HepG2 (cell line): Measurements from ENCODE around the gene LCE1E. TPM values are rescaled to one million over a fixed set of nuclear protein-coding genes. Genes with fewer than 3 reads are reported as not detected.

ENCODE experiments used
- ATAC-seq: fragments of 200-7000 bp; cut with Tn5 transposase; 3 replicates; pipeline ENCODE4 v1.9.1; 2020; ENCODE audit warnings: mild to moderate bottlenecking, moderate library complexity
- BruUV-seq: library from RNA; stranded (reverse); fragments of 400-500 nt; replicated peaks from 2 replicates; lab custom pipeline; 2021; lab: Mats Ljungman, UMichigan
- CTCF ChIA-PET: fragments of 300-600 bp; formaldehyde crosslinking; extraction: SDS; loops from one replicate; lab custom pipeline; 2021; ENCODE audit warnings: low total read pairs, inconsistent platforms, low intra/inter-chr PET ratio; lab: Yijun Ruan, JAX
- POLR2A ChIA-PET: fragments of 350-600 bp; sonication (Branson Sonifier 250); formaldehyde crosslinking; loops from one replicate; lab custom pipeline; 2020; ENCODE audit warnings: antibody characterized with exemption, inconsistent platforms; lab: Yijun Ruan, JAX
- DNase-seq: peaks from one replicate; pipeline ENCODE4 v3.0.0-alpha.2; 2015; ENCODE audit warnings: low spot score
- FAIRE-seq: peaks from 3 replicates; lab custom pipeline; 2011; peaks lifted over from hg19 to GRCh38; lab: Jason Lieb, UNC
- H2AFZ ChIP-seq: one replicate; pipeline ENCODE4 v1.6.1; 2011; ENCODE audit warnings: low read length, inconsistent platforms
- H3K27ac ChIP-seq: fragments of 300-600 bp; 3 replicates; pipeline ENCODE4 v1.8.0; 2011; ENCODE audit warnings: mixed run types, mild to moderate bottlenecking, mixed read lengths, low read length, inconsistent platforms; ENCODE audit not compliant: insufficient read depth; ENCODE audit errors: extremely low read length
- H3K27me3 ChIP-seq, 2 experiments: fragments of 200-600 bp in 1 of 2; 2 replicates in 1 of 2; 3 replicates in 1 of 2; pipeline versions ENCODE4 v1.6.0 to v1.8.0; 2011; ENCODE audit warnings: low read length in 2 of 2, mild to moderate bottlenecking in 2 of 2, moderate library complexity in 2 of 2, inconsistent platforms in 1 of 2; ENCODE audit not compliant: insufficient read depth in 2 of 2, control insufficient read depth in 1 of 2
- H3K36me3 ChIP-seq, 2 experiments: fragments of 200-600 bp in 1 of 2; replicated peaks in 1 of 2; 2 replicates in 1 of 2; 3 replicates in 1 of 2; pipeline versions ENCODE4 v1.5.1 to v1.8.0; 2011; ENCODE audit warnings: low read length in 2 of 2, inconsistent platforms in 1 of 2; ENCODE audit not compliant: insufficient read depth in 2 of 2, control insufficient read depth in 1 of 2
- H3K4me1 ChIP-seq: 2 replicates; pipeline ENCODE4 v1.5.1; 2012; ENCODE audit warnings: low read length, inconsistent platforms; ENCODE audit not compliant: insufficient read depth
- H3K4me2 ChIP-seq: 2 replicates; pipeline ENCODE4 v1.6.0; 2011; ENCODE audit warnings: low read depth, low read length, inconsistent platforms
- H3K4me3 ChIP-seq, 3 experiments: fragments of 200-600 bp in 1 of 3; sonication (generic), shearing (Covaris generic) in 1 of 3; replicated peaks in 1 of 3; 2 replicates each; pipeline ENCODE4 v1.5.1; 2011 to 2016; ENCODE audit warnings: low read length in 3 of 3, inconsistent platforms in 2 of 3, low read depth in 2 of 3, mild to moderate bottlenecking in 2 of 3, control low read depth in 1 of 3, mixed read lengths in 1 of 3; ENCODE audit not compliant: insufficient read depth in 1 of 3
- H3K79me2 ChIP-seq: one replicate; pipeline ENCODE4 v1.6.1; 2011; ENCODE audit warnings: low read length, inconsistent platforms; ENCODE audit not compliant: insufficient read depth
- H3K9ac ChIP-seq: 2 replicates; pipeline ENCODE4 v1.6.0; 2011; ENCODE audit warnings: mild to moderate bottlenecking, low read depth, low read length, inconsistent platforms; ENCODE audit not compliant: insufficient read depth
- H3K9me3 ChIP-seq: 2 replicates; pipeline ENCODE4 v1.5.1; 2012; ENCODE audit warnings: mild to moderate bottlenecking, low read length
- H4K20me1 ChIP-seq: 2 replicates; pipeline ENCODE4 v1.6.0; 2011; ENCODE audit warnings: inconsistent platforms, mild to moderate bottlenecking, low read length, moderate library complexity; ENCODE audit not compliant: insufficient read depth
- ATF7-NPFF ChIP-seq: sonication (generic); formaldehyde crosslinking; IDR thresholded peaks from 2 replicates; pipeline ENCODE4 v1.8.1; 2023; ENCODE audit warnings: mild to moderate bottlenecking, low read depth, missing genetic modification reagents, moderate library complexity
- CBFB ChIP-seq: sonication (generic); formaldehyde crosslinking; IDR thresholded peaks from 2 replicates; pipeline ENCODE4 v1.4.0; 2020; ENCODE audit warnings: missing genetic modification reagents
- DRAP1 ChIP-seq: IDR thresholded peaks from 2 replicates; pipeline ENCODE4 v1.6.1; 2016; ENCODE audit warnings: missing genetic modification reagents, missing compliant biosample characterization
- GFI1 ChIP-seq: sonication (generic); formaldehyde crosslinking; IDR thresholded peaks from 2 replicates; pipeline ENCODE4 v1.5.0; 2020; ENCODE audit warnings: missing genetic modification reagents, mild to moderate bottlenecking, borderline replicate concordance
- HOXA5 ChIP-seq: sonication (generic); formaldehyde crosslinking; IDR thresholded peaks from 2 replicates; pipeline ENCODE4 v1.4.0; 2020; ENCODE audit warnings: missing genetic modification reagents
- NFAT5 ChIP-seq: sonication (generic); formaldehyde crosslinking; IDR thresholded peaks from 2 replicates; pipeline ENCODE4 v1.4.0; 2020; ENCODE audit warnings: missing genetic modification reagents
- PHF5A ChIP-seq: IDR thresholded peaks from one replicate; pipeline ENCODE4 v1.6.1; 2018; ENCODE audit warnings: low read depth, missing genetic modification reagents; ENCODE audit not compliant: unreplicated experiment
- ZSCAN29 ChIP-seq: sonication (generic); formaldehyde crosslinking; conservative IDR thresholded peaks from 2 replicates; pipeline ENCODE4 v1.4.0; 2020; ENCODE audit warnings: mild to moderate bottlenecking, missing genetic modification reagents
- WGBS: methylation state at CpG from one replicate; pipeline ENCODE4 v1.1.6; 2017; ENCODE audit warnings: low lambda C conversion rate; 5-methylcytosine and 5-hydroxymethylcytosine counted together
- in situ Hi-C: cut with HindIII; loops from 2 replicates; pipeline ENCODE4 v1.10.0; 2017; ENCODE audit warnings: low pct_unique_long_range_greater_than_20kb; ENCODE audit not compliant: extremely low pct_ligation_motif_present
- intact Hi-C: fragments of 100-400 bp; cut with micrococcal nuclease; formaldehyde crosslinking; loops from one replicate; pipeline ENCODE4 v1.10.0; 2022; ENCODE audit not compliant: unreplicated experiment
- polyA plus RNA-seq, 8 experiments: library from polyadenylated mRNA; depleted of rRNA in 3 of 8; stranded (reverse) in 7 of 8; unstranded in 1 of 8; fragments of >200 nt; fragmentation: Illumina TruSeq in 4 of 8; extraction: Trizol in 4 of 8; gene quantifications; 2 replicates each; pipeline versions ENCODE4 v1.2.1 to v1.2.3, GENCODE V29; 2011 to 2016; ENCODE audit warnings: low read depth in 4 of 8, missing spikeins in 1 of 8, mixed read lengths in 1 of 8; ENCODE audit not compliant: insufficient read depth in 1 of 8
- total RNA-seq, 5 experiments: library from RNA; depleted of rRNA; stranded (reverse); fragments of >200 nt; fragmentation: Illumina TruSeq; extraction: Trizol; gene quantifications; 2 replicates each; pipeline ENCODE4 v1.2.3, GENCODE V29; 2016; ENCODE audit warnings: low read depth in 1 of 5

Gene LCE1E
- total and polyA plus RNA-seq, 2 of the 13 experiments (the other 11 are each of a cell fraction or from before 2014, with no cell fraction given): 0.12 TPM; not detected in 1

GRCh38 chr1:152756872-152757271 is 29.2 kb upstream of the LCE1E start:
- Histone ChIP-seq H3K27ac (no peak overlapping the region), H3K4me1 (no peaks in the 10 kb centered on the region), H3K9ac (no peak overlapping the region), H4K20me1 (no peaks in the 10 kb centered on the region), H3K36me3 (no peaks in the 10 kb centered on the region), H3K9me3 (no peaks in the 10 kb centered on the region), H2AFZ (no peak overlapping the region), H3K4me2 (no peak overlapping the region), H3K27me3 (no peaks in the 10 kb centered on the region), H3K4me3 (no peak overlapping the region), H3K79me2 (no peaks in the 10 kb centered on the region)
- FAIRE-seq (no peak), ATAC-seq (no peak), DNase-seq (no peak)
- intact Hi-C loops: no loop called here
- CTCF ChIA-PET: no interaction called here
- BruUV-seq: no TSS peak
- POLR2A ChIA-PET: no interaction called here
- TF ChIP-seq HOXA5 (no peak), CBFB (CRISPR knock-in tag) (no peak), DRAP1 (CRISPR knock-in tag) (no peak), ZSCAN29 (no peak), GFI1 (no peak), NFAT5 (CRISPR knock-in tag) (no peak), ATF7-NPFF (CRISPR knock-in tag) (no peak), PHF5A (no peak)
- in situ Hi-C loops: no loop called here
- 25% methylated on average over 2 of the region's 2 CpGs for WGBS
